Right lobe of liver (tissue), 4 donors: Measurements from ENCODE around the gene C13orf46.

ENCODE experiments used
- POLR2A ChIP-seq: fragments of 450-650 bp; IDR thresholded peaks from one replicate; pipeline ENCODE4 v1.6.1; 2017; ENCODE audit warnings: antibody characterized with exemption, mild to moderate bottlenecking
- TF ChIP-seq, protein P1 (sequence below), 4 donors: fragments of 200-600 bp in 3 of 4; fragments of 450-650 bp in 1 of 4; IDR thresholded peaks; one replicate each; pipeline versions ENCODE4 v1.5.1 to v1.8.0; 2016 to 2022; ENCODE audit warnings: antibody characterized with exemption in 4 of 4, mild to moderate bottlenecking in 2 of 4
- donor health status: DM: no; HTN: no; CAD: no.
- donor health status: DM: no; HTN: no; CAD: no.
- donor health status: DM: no; HTN: yes; CAD: no.

DNA sequence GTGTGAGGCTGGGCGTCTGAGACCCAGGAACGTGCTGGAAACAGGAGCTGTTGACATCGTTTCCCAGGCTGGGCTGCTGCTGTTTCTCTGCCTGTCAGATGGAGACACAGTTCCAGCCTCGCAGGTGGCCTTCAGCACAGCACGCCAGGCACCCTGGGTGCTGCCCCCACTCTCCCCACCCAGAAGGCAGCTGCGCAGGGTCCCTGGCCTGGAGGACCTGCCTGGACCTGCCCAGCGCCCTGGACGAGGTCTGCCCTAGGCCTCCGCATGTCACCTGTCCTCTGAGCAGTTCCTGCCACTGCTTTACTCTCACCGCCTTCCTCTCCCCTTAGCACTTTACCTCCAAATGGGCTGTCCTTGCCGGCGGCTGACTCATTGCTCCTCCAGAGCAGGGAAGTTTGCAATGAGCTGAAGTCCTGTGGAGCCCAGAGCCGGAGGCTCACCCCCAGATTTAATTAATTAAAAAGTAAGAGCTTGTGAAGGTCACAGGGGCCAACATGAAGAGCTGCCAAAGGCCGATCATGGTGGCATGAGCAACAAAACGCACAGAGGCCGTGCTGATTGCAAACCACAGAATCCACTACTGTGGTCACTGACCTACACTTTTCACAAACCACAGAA is 32.2 kb downstream of the C13orf46 start:
- TF ChIP-seq, protein P1, sequence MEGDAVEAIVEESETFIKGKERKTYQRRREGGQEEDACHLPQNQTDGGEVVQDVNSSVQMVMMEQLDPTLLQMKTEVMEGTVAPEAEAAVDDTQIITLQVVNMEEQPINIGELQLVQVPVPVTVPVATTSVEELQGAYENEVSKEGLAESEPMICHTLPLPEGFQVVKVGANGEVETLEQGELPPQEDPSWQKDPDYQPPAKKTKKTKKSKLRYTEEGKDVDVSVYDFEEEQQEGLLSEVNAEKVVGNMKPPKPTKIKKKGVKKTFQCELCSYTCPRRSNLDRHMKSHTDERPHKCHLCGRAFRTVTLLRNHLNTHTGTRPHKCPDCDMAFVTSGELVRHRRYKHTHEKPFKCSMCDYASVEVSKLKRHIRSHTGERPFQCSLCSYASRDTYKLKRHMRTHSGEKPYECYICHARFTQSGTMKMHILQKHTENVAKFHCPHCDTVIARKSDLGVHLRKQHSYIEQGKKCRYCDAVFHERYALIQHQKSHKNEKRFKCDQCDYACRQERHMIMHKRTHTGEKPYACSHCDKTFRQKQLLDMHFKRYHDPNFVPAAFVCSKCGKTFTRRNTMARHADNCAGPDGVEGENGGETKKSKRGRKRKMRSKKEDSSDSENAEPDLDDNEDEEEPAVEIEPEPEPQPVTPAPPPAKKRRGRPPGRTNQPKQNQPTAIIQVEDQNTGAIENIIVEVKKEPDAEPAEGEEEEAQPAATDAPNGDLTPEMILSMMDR (IDR thresholded peaks at IDR 0.05): no peak
- TF ChIP-seq POLR2A: no peak
